Measurements from ENCODE around the gene GLIPR2. TPM values are rescaled to one million over a fixed set of nuclear protein-coding genes. Genes with fewer than 3 reads are reported as not detected.

GLIPR2 gene
- polyA plus RNA-seq, 1 donor from 2014 or later: 8.0 TPM

- peaks cover 9% of the 10 kb centered on the region for H3K36me3 ChIP-seq (ENCODE audit: insufficient read depth, low read length)
- no peak overlapping the region for H3K27ac ChIP-seq (ENCODE audit: low read length)
- H3K27me3 ChIP-seq (ENCODE audit: insufficient read depth, low read depth, low read length): no peaks in the 10 kb centered on the region
- no peaks in the 10 kb centered on the region for H3F3A ChIP-seq (ENCODE audit: insufficient read depth, low read length, poor library complexity, severe bottlenecking)
- no peaks in the 10 kb centered on the region for H3K79me2 ChIP-seq (replicated peaks; ENCODE audit: insufficient read depth, low read length)
- H3K9me3 ChIP-seq (ENCODE audit: low read length): no peaks in the 10 kb centered on the region
- H2AFZ ChIP-seq (ENCODE audit: low read depth, low read length): no peak overlapping the region
- H4K20me1 ChIP-seq (ENCODE audit: insufficient read depth): no peaks in the 10 kb centered on the region
- no peak overlapping the region for H3K9ac ChIP-seq (ENCODE audit: low read length)
- no peak overlapping the region for H3K4me2 ChIP-seq (ENCODE audit: low read length)
- H3K9me2 ChIP-seq (ENCODE audit: insufficient read depth, low read length): no peaks in the 10 kb centered on the region
- H3K4me3 ChIP-seq (ENCODE audit: low read length): no peak overlapping the region
- TF ChIP-seq, protein P1, sequence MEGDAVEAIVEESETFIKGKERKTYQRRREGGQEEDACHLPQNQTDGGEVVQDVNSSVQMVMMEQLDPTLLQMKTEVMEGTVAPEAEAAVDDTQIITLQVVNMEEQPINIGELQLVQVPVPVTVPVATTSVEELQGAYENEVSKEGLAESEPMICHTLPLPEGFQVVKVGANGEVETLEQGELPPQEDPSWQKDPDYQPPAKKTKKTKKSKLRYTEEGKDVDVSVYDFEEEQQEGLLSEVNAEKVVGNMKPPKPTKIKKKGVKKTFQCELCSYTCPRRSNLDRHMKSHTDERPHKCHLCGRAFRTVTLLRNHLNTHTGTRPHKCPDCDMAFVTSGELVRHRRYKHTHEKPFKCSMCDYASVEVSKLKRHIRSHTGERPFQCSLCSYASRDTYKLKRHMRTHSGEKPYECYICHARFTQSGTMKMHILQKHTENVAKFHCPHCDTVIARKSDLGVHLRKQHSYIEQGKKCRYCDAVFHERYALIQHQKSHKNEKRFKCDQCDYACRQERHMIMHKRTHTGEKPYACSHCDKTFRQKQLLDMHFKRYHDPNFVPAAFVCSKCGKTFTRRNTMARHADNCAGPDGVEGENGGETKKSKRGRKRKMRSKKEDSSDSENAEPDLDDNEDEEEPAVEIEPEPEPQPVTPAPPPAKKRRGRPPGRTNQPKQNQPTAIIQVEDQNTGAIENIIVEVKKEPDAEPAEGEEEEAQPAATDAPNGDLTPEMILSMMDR (IDR thresholded peaks at IDR 0.05; ENCODE audit: poor library complexity, severe bottlenecking): no peak
- TF ChIP-seq EZH2 (IDR thresholded peaks at IDR 0.05; ENCODE audit: borderline replicate concordance, insufficient read depth, low read length, poor library complexity, severe bottlenecking) (no peak), POLR2AphosphoS5 (IDR thresholded peaks at IDR 0.05) (no peak)
These were observed 75.0 kb downstream of the GLIPR2 start for GRCh38 chr9:36211510-36211909.

DNA sequence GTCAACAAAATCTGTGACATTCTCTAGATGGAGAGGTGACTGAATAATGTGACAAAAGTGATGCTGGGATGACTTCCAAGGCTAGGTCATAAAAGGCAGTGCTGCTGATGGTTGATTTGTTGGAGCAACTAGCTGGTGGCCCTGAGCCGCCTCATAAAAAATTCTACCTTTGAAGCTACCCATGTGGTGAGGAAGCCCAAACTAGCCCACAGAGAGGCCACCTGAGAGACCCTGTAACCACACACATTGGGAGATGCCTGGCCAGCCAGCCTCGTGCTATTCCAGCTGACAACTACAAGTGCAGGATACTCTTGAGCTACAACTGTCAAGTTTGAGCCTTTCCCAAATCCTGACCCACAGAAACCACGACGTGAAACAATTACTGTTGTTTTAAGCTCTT lies 76.9 kb downstream of the GLIPR2 start:
- Histone ChIP-seq H3K27me3 (ENCODE audit: insufficient read depth, low read depth, low read length) (no peaks in the 10 kb centered on the region), H3K79me2 (replicated peaks; ENCODE audit: insufficient read depth, low read length) (no peaks in the 10 kb centered on the region), H3K4me3 (ENCODE audit: low read length) (no peak overlapping the region), H3K9me2 (ENCODE audit: insufficient read depth, low read length) (no peaks in the 10 kb centered on the region), H3K27ac (ENCODE audit: low read length) (no peak overlapping the region), H4K20me1 (ENCODE audit: insufficient read depth) (no peaks in the 10 kb centered on the region), H3K36me3 (ENCODE audit: insufficient read depth, low read length) (peaks cover 9% of the 10 kb centered on the region), H3F3A (ENCODE audit: insufficient read depth, low read length, poor library complexity, severe bottlenecking) (no peaks in the 10 kb centered on the region), H3K9me3 (ENCODE audit: low read length) (no peaks in the 10 kb centered on the region), H3K9ac (ENCODE audit: low read length) (no peak overlapping the region), H3K4me2 (ENCODE audit: low read length) (no peak overlapping the region), H2AFZ (ENCODE audit: low read depth, low read length) (no peak overlapping the region)
- TF ChIP-seq, protein P1 (IDR thresholded peaks at IDR 0.05; ENCODE audit: poor library complexity, severe bottlenecking): no peak
- TF ChIP-seq SMC3 (conservative IDR thresholded peaks at IDR 0.05; ENCODE audit: poor library complexity): no peak
- TF ChIP-seq MXI1 (conservative IDR thresholded peaks at IDR 0.05; ENCODE audit: poor library complexity, severe bottlenecking): no peak
- no peak for TF ChIP-seq EZH2 (IDR thresholded peaks at IDR 0.05; ENCODE audit: borderline replicate concordance, insufficient read depth, low read length, poor library complexity, severe bottlenecking)
- TF ChIP-seq POLR2AphosphoS5 (IDR thresholded peaks at IDR 0.05): no peak
- TF ChIP-seq EP300 (conservative IDR thresholded peaks at IDR 0.05; ENCODE audit: poor library complexity, severe bottlenecking): no peak

Other genes starting within 250 kb of the GLIPR2 start
- gene HRCT1, start 230.5 kb upstream of the GLIPR2 start, polyA plus RNA-seq: 0.84 TPM in 1 of 2 replicates, not detected in the other
- gene SPAAR, start 227.2 kb upstream of the GLIPR2 start, polyA plus RNA-seq: 0.35 TPM in 1 of 2 replicates, not detected in the other
- gene OR2S2, start 178.6 kb upstream of the GLIPR2 start, polyA plus RNA-seq: not detected in 2 replicates
- gene RECK, start 99.8 kb upstream of the GLIPR2 start, polyA plus RNA-seq: 6.9 and 10.2 TPM in 2 replicates
- gene CCIN, start 32.7 kb downstream of the GLIPR2 start, polyA plus RNA-seq: not detected in 2 replicates
- 420 and 461 TPM in 2 replicates for gene CLTA, start 54.2 kb downstream of the GLIPR2 start, polyA plus RNA-seq
- 22.7 and 29.2 TPM in 2 replicates for gene GNE, start 121.7 kb downstream of the GLIPR2 start, polyA plus RNA-seq

Measured in neural cell (in vitro differentiated cells).